Heart left ventricle (tissue), 16 donors: ENCODE data around the gene RALGAPA2. TPM values are rescaled to one million over a fixed set of nuclear protein-coding genes. Genes with fewer than 3 reads are reported as not detected.

Source experiments
- ATAC-seq, 4 donors: fragments of 200-7000 bp; cut with Tn5 transposase; one replicate each; pipeline ENCODE4 v1.9.1; 2020 to 2022; ENCODE audit warnings: moderate library complexity in 4 of 4, mild to moderate bottlenecking in 3 of 4, moderate number of reproducible peaks in 1 of 4
- DNase-seq, 5 donors: peaks; one replicate each; pipeline ENCODE4 v3.0.0-alpha.2; 2020
- H3K27ac ChIP-seq, 12 donors: fragments of 200-600 bp; sonication (generic) in 4 of 12; one replicate each; pipeline versions ENCODE4 v1.5.0 to v1.8.0; 2016 to 2022; ENCODE audit warnings: mild to moderate bottlenecking in 2 of 12
- H3K27me3 ChIP-seq, 9 donors: fragments of 200-600 bp; sonication (generic) in 2 of 9; one replicate each; pipeline versions ENCODE4 v1.5.1 to v1.8.0; 2016 to 2022; ENCODE audit warnings: mild to moderate bottlenecking in 3 of 9
- H3K36me3 ChIP-seq, 9 donors: fragments of 200-600 bp; sonication (generic) in 2 of 9; one replicate each; pipeline versions ENCODE4 v1.5.0 to v1.8.0; 2018 to 2022; ENCODE audit warnings: mild to moderate bottlenecking in 2 of 9
- H3K4me1 ChIP-seq, 12 donors: fragments of 200-600 bp; sonication (generic) in 4 of 12; one replicate each; pipeline versions ENCODE4 v1.5.0 to v1.8.0; 2016 to 2022; ENCODE audit warnings: mild to moderate bottlenecking in 3 of 12
- H3K4me3 ChIP-seq, 12 donors: fragments of 200-600 bp; sonication (generic) in 4 of 12; one replicate each; pipeline versions ENCODE4 v1.5.0 to v1.8.0; 2017 to 2022; ENCODE audit warnings: mild to moderate bottlenecking in 9 of 12, moderate library complexity in 4 of 12
- H3K9me3 ChIP-seq, 12 donors: fragments of 200-600 bp; sonication (generic) in 4 of 12; one replicate each; pipeline versions ENCODE4 v1.5.0 to v1.8.0; 2016 to 2022; ENCODE audit warnings: mild to moderate bottlenecking in 1 of 12
- CTCF ChIP-seq, 12 donors: fragments of 200-600 bp; sonication (generic) in 4 of 12; IDR thresholded peaks; one replicate each; pipeline versions ENCODE4 v1.5.0 to v1.8.0; 2018 to 2022; ENCODE audit warnings: antibody characterized with exemption in 12 of 12, mild to moderate bottlenecking in 5 of 12
- POLR2A ChIP-seq, 2 donors: fragments of 450-650 bp; IDR thresholded peaks; one replicate each; pipeline ENCODE4 v1.6.1; 2017; ENCODE audit warnings: antibody characterized with exemption in 2 of 2, mild to moderate bottlenecking in 2 of 2, moderate library complexity in 2 of 2
- WGBS, 4 donors: extraction: QIAGEN DNeasy Blood & Tissue Kit in 2 of 4; methylation state at CpG; one replicate each; pipeline versions ENCODE4 v1.1.5 to v1.1.7; 2013 to 2018; 5-methylcytosine and 5-hydroxymethylcytosine counted together
- intact Hi-C, 10 donors: fragments of 100-400 bp; cut with DNase I; formaldehyde crosslinking; loops; one replicate each; pipeline versions ENCODE4 v1.11.1 to v1.14.2; 2022
- polyA plus RNA-seq, 2 donors: library from polyadenylated mRNA; stranded (reverse); fragments of 200-250 nt; gene quantifications; one replicate each; pipeline ENCODE4 v1.2.3, GENCODE V29; 2013
- total RNA-seq, 9 donors: library from RNA; depleted of rRNA in 2 of 9; stranded (reverse); fragments of >200 nt in 2 of 9; fragmentation: NEBNext Ultra II Directional in 3 of 9; extraction: Animal tissue kit (Norgen Biotek cat#: 25700) in 3 of 9; gene quantifications; one replicate each; pipeline versions ENCODE4 v1.1.0 to v1.2.4, GENCODE V29; 2016 to 2023
- donor health status: ischemic (EF 13 %, LVEDD 7.1; RV severe dilation, severe dysfunction).
- donor health status: healthy with polysubstance abuse.
- donor health status: DM: no; HTN: yes; CAD: no.
- donor health status: DM: no; HTN: no; CAD: no.
- donor health status: ischemic (EF 25% LVEDD 6.9; RV normal size, moderate dysfunction).
- donor health status: ischemic (EF 25% LVEDD 5.7; RV mildly dilated, moderate dysfunction).
- donor health status: healthy.
- donor health status: DM: yes; HTN: yes; CAD: no.
- donor health status: ischemic (EF 35%, LVEDD 5.7; RV mildly dilated, moderate dysfunction).
- donor health status: nonischemic (EF 11% LVEDD 7.7; RV severe dilation, severe dysfunction).
- donor health status: DM: yes; HTN: yes; CAD: no.
- donor health status: PGD.
- donor health status: ischemic (EF 29% LVEDD 5.4; RV normal size, mild dysfunction).
- donor health status: nonischemic (EF 23%, LVEDD 6.1; RV moderate dilation, normal function).

RALGAPA2 gene
- total and polyA plus RNA-seq, 11 donors, result 5.6 to 33.8 (median 21.4) TPM

GRCh38 chr20:20370094-20370575 lies 342.3 kb downstream of the RALGAPA2 start:
- ATAC-seq (no peak), DNase-seq (no peak)
- H3K27me3 ChIP-seq, result peaks cover 48 to 91% (median 75%) of the 10 kb centered on the region in 9 donors
- no peak overlapping the region for H3K4me3 ChIP-seq
- H3K4me1 ChIP-seq, result peaks cover 0 to 35% (median 8%) of the 10 kb centered on the region in 12 donors
- 6 to 12% (median 9%) methylated on average over 10 of the region's 10 CpGs for WGBS, 4 donors
- H3K9me3 ChIP-seq, result no peaks in the 10 kb centered on the region
- TF ChIP-seq POLR2A (IDR thresholded peaks at IDR 0.05) (no peak), CTCF (IDR thresholded peaks at IDR 0.05) (no peak)
- intact Hi-C loops, result no loop called here
- no peak overlapping the region for H3K27ac ChIP-seq
- no peaks in the 10 kb centered on the region for H3K36me3 ChIP-seq

GRCh38 chr20:20369250-20370093 lies 343.0 kb downstream of the RALGAPA2 start:
- Histone ChIP-seq H3K4me1 (peaks cover 0 to 39% (median 8%) of the 10 kb centered on the region in 12 donors), H3K9me3 (no peaks in the 10 kb centered on the region), H3K4me3 (peak overlapping the region in 10 of 12 donors; percentile 17 to 46 (median 24)), H3K27me3 (peaks cover 54 to 94% (median 81%) of the 10 kb centered on the region in 9 donors), H3K27ac (no peak overlapping the region), H3K36me3 (no peaks in the 10 kb centered on the region)
- ATAC-seq (peak in 1 of 4 donors; percentile 33), DNase-seq (no peak)
- intact Hi-C loops, result loop anchor here in 5 of 10 donors (10.0 kb wide), 3 partner anchors 75 to 195 kb away; no protein-coding TSS in a partner anchor
- 2 to 8% (median 2%) methylated on average over 48 to 86 of the region's 86 CpGs for WGBS, 4 donors
- TF ChIP-seq CTCF (IDR thresholded peaks at IDR 0.05) (no peak), POLR2A (IDR thresholded peaks at IDR 0.05) (no peak)

- H3K4me3 ChIP-seq, result peak overlapping the region in 11 of 12 donors; percentile 11 to 46 (median 26)
- no peak for ATAC-seq
- DNase-seq, result no peak
- no peak overlapping the region for H3K27ac ChIP-seq
- intact Hi-C loops, result loop anchor here in 5 of 10 donors (10.0 kb wide), 3 partner anchors 76 to 196 kb away; no protein-coding TSS in a partner anchor
- TF ChIP-seq CTCF (IDR thresholded peaks at IDR 0.05), result no peak
- TF ChIP-seq POLR2A (IDR thresholded peaks at IDR 0.05), result no peak
- no peaks in the 10 kb centered on the region for H3K9me3 ChIP-seq
- H3K4me1 ChIP-seq, result peaks cover 0 to 47% (median 8%) of the 10 kb centered on the region in 12 donors
- H3K27me3 ChIP-seq, result peaks cover 60 to 94% (median 83%) of the 10 kb centered on the region in 9 donors
- no peaks in the 10 kb centered on the region for H3K36me3 ChIP-seq
- WGBS, 4 donors, result 0 to 1% (median 1%) methylated on average over 8 to 130 of the region's 130 CpGs
These were observed 343.8 kb downstream of the RALGAPA2 start for GRCh38 chr20:20368418-20369249.
